Heart right ventricle (tissue), 16 donors: Measurements from ENCODE around the gene MICALL2. TPM values are rescaled to one million over a fixed set of nuclear protein-coding genes. Genes with fewer than 3 reads are reported as not detected.

Source experiments
- ATAC-seq, 8 donors: fragments of 200-7000 bp; cut with Tn5 transposase; one replicate each; pipeline ENCODE4 v1.9.1; 2020; ENCODE audit warnings: mild to moderate bottlenecking in 8 of 8, moderate library complexity in 8 of 8, moderate number of reproducible peaks in 1 of 8
- DNase-seq, 2 donors: peaks; one replicate each; pipeline ENCODE4 v3.0.0-alpha.2; 2020
- H3K27ac ChIP-seq, 10 donors: fragments of 200-600 bp; sonication (generic) in 2 of 10; one replicate each; pipeline versions ENCODE4 v1.5.0 to v1.8.0; 2020 to 2022; ENCODE audit warnings: mild to moderate bottlenecking in 3 of 10
- H3K27me3 ChIP-seq, 7 donors: fragments of 200-600 bp; one replicate each; pipeline ENCODE4 v1.8.0; 2021 to 2022; ENCODE audit warnings: mild to moderate bottlenecking in 2 of 7
- H3K36me3 ChIP-seq, 9 donors: fragments of 200-600 bp; sonication (generic) in 1 of 9; one replicate each; pipeline versions ENCODE4 v1.5.0 to v1.8.0; 2020 to 2022; ENCODE audit warnings: mild to moderate bottlenecking in 2 of 9
- H3K4me1 ChIP-seq, 9 donors: fragments of 200-600 bp; sonication (generic) in 1 of 9; one replicate each; pipeline versions ENCODE4 v1.5.0 to v1.8.0; 2020 to 2022; ENCODE audit warnings: mild to moderate bottlenecking in 4 of 9
- H3K4me3 ChIP-seq, 10 donors: fragments of 200-600 bp; sonication (generic) in 2 of 10; one replicate each; pipeline versions ENCODE4 v1.5.0 to v1.8.0; 2020 to 2022; ENCODE audit warnings: mild to moderate bottlenecking in 7 of 10, moderate library complexity in 2 of 10
- H3K9me3 ChIP-seq, 11 donors: fragments of 200-600 bp in 10 of 11; sonication (generic) in 2 of 11; one replicate each; pipeline versions ENCODE4 v1.5.0 to v1.8.0; 2013 to 2022; ENCODE audit warnings: mild to moderate bottlenecking in 2 of 11, control low read depth in 1 of 11, moderate library complexity in 1 of 11
- WGBS, 2 donors: extraction: QIAGEN DNeasy Blood & Tissue Kit; methylation state at CpG; one replicate each; pipeline ENCODE4 v1.1.7; 2013; ENCODE audit warnings: inconsistent platforms in 1 of 2; 5-methylcytosine and 5-hydroxymethylcytosine counted together
- intact Hi-C, 10 donors: fragments of 100-400 bp; cut with DNase I; formaldehyde crosslinking; loops; one replicate each; pipeline versions ENCODE4 v1.11.1 to v1.14.2; 2022
- polyA plus RNA-seq, 2 donors: library from polyadenylated mRNA; stranded (reverse); fragments of 200-250 nt; gene quantifications; one replicate each; pipeline ENCODE4 v1.2.3, GENCODE V29; 2013
- total RNA-seq, 10 donors: library from RNA; stranded (reverse); fragmentation: NEBNext Ultra II Directional in 3 of 10; extraction: Animal tissue kit (Norgen Biotek cat#: 25700) in 3 of 10; gene quantifications; one replicate each; pipeline versions ENCODE4 v1.2.1 to v1.2.4, GENCODE V29; 2021 to 2023
- TF ChIP-seq, protein P1 (sequence below), 9 donors: fragments of 200-600 bp; sonication (generic) in 2 of 9; IDR thresholded peaks; one replicate each; pipeline versions ENCODE4 v1.5.0 to v1.8.0; 2021 to 2022; ENCODE audit warnings: antibody characterized with exemption in 9 of 9, mild to moderate bottlenecking in 5 of 9, moderate library complexity in 1 of 9
- donor health status: Arrhythmogenic right ventricular cardiomyopathy.
- donor health status: ischemic (EF 13 %, LVEDD 7.1; RV severe dilation, severe dysfunction).
- donor health status: healthy with polysubstance abuse.
- donor health status: DM: no; HTN: yes; CAD: no.
- donor health status: DM: no; HTN: no; CAD: no.
- donor health status: ischemic (EF 25% LVEDD 6.9; RV normal size, moderate dysfunction).
- donor health status: ischemic (EF 25% LVEDD 5.7; RV mildly dilated, moderate dysfunction).
- donor health status: healthy.
- donor health status: DM: yes; HTN: yes; CAD: no.
- donor health status: Ischemic cardiomyopathy.
- donor health status: ischemic (EF 35%, LVEDD 5.7; RV mildly dilated, moderate dysfunction).
- donor health status: nonischemic (EF 11% LVEDD 7.7; RV severe dilation, severe dysfunction).
- donor health status: DM: yes; HTN: yes; CAD: no.
- donor health status: PGD.
- donor health status: ischemic (EF 29% LVEDD 5.4; RV normal size, mild dysfunction).
- donor health status: nonischemic (EF 23%, LVEDD 6.1; RV moderate dilation, normal function).

MICALL2 gene
- total and polyA plus RNA-seq, 12 donors = 4.6 to 38.3 (median 8.7) TPM

DNA sequence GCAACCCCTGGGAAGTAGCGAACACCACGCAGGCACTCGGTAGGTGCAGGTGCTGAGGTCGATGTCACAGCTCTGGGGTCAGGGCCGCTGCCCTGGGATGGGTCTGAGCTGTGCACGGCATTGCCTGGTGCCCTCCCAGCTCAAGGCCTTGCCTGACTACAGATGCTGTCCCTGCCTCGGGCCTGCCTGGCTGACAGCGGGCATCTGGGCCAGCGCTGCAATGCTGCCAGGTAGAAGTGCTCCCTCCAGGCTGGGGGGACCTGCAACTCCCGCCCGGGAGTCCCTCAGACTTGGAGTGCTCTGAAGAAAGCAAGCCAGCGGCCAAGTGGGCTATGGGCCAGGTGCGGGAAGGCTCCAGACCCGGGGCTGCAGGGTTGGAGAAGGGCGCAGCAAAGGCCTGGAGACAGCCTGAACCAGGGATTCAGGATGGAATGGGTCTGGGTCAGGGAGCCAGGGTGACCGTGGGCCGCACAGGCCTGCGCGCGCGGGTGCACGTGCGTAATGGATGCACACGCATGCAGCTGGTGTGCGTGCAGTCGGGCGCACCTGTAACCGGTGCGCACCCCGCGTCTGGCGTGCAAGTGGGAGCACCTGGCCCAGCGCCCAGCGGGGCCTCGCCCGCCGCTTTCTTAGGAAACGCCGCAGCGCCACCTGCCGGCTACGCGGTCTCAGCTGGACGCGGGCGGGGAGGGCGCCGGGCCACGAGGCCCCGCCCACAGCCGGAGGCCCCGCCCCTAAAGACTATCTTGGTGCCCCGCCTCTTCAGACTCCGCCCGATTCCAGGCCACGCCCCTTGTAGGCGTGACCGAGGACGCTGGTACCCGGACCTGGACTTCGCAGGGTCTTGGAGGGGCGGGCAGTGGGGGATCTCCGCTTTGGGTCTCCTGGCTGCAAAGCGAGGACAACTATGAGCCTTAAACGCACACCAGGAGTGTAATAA is 46.7 kb downstream of the MICALL2 start:
- intact Hi-C loops = loop anchor here in 4 of 10 donors (5.0 to 10.0 kb wide), 2 partner anchors 185 to 188 kb away; no protein-coding TSS in a partner anchor
- H3K27me3 ChIP-seq = peaks cover 9 to 71% (median 61%) of the 10 kb centered on the region in 7 donors
- H3K4me1 ChIP-seq = peaks cover 0 to 13% (median 7%) of the 10 kb centered on the region in 9 donors
- TF ChIP-seq, protein P1, sequence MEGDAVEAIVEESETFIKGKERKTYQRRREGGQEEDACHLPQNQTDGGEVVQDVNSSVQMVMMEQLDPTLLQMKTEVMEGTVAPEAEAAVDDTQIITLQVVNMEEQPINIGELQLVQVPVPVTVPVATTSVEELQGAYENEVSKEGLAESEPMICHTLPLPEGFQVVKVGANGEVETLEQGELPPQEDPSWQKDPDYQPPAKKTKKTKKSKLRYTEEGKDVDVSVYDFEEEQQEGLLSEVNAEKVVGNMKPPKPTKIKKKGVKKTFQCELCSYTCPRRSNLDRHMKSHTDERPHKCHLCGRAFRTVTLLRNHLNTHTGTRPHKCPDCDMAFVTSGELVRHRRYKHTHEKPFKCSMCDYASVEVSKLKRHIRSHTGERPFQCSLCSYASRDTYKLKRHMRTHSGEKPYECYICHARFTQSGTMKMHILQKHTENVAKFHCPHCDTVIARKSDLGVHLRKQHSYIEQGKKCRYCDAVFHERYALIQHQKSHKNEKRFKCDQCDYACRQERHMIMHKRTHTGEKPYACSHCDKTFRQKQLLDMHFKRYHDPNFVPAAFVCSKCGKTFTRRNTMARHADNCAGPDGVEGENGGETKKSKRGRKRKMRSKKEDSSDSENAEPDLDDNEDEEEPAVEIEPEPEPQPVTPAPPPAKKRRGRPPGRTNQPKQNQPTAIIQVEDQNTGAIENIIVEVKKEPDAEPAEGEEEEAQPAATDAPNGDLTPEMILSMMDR (IDR thresholded peaks at IDR 0.05) = peak; percentile 37 to 85 (median 79)
- ATAC-seq (peak; percentile 89 to 94 (median 92)), DNase-seq (peak; percentile 68 to 76)
- WGBS, 2 donors = 13 to 14% methylated on average over 65 of the region's 65 CpGs
- H3K36me3 ChIP-seq = no peaks in the 10 kb centered on the region
- peak overlapping the region in 1 of 10 donors; percentile 26 for H3K4me3 ChIP-seq
- no peak overlapping the region for H3K27ac ChIP-seq
- no peaks in the 10 kb centered on the region for H3K9me3 ChIP-seq

DNA sequence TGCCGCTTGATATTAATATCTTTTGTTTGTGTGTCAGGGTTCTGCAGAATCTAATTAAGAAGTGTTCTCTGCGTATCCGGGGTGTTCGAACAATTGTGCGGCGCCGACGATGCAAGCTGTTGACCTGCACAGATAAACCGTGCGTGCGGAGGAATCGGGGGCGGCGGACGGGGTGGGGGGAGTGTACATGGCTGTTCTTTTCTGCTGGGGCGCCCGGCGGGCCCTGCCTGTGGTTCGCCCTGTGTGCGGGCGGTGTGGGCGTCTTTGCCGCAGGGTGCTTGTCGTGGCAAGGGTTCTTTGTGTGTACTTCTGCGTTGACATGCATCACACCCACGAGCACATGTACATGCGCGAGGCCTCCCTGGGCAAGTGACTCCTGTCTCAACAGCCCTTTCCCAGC is 47.9 kb downstream of the MICALL2 start:
- DNase-seq = no peak
- Histone ChIP-seq H3K27me3 (peaks cover 9 to 83% (median 73%) of the 10 kb centered on the region in 7 donors), H3K9me3 (no peaks in the 10 kb centered on the region), H3K27ac (no peak overlapping the region), H3K36me3 (no peaks in the 10 kb centered on the region), H3K4me3 (no peak overlapping the region), H3K4me1 (peaks cover 0 to 9% (median 7%) of the 10 kb centered on the region in 9 donors)
- TF ChIP-seq, protein P1 (IDR thresholded peaks at IDR 0.05) = no peak
- 92% methylated on average over 28 of the region's 28 CpGs for WGBS, 2 donors
- ATAC-seq = no peak
- intact Hi-C loops = loop anchor here in 4 of 10 donors (5.0 to 10.0 kb wide), 2 partner anchors 184 to 187 kb away; no protein-coding TSS in a partner anchor

DNA sequence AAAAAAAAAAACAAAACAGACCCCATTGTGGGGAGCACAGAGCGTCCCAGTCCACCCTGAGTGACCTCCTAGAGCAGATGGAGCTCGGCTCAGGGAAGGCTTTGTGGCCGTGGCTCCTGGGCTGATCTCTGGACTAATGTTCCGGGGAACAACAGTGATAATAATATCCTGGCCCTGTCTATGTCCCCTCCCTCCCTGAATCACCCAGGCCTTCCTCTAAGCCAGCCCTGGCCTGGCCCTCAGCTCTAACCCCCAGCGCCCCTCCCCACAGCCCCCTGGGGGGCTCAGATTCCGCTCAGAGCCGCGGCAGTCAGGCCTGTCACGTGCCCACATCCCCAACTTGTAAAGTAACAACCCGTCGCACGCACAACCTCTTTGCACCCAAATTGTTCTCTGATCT is 48.3 kb downstream of the MICALL2 start:
- intact Hi-C loops = loop anchor here in 4 of 10 donors (5.0 to 10.0 kb wide), 2 partner anchors 184 to 186 kb away; no protein-coding TSS in a partner anchor
- DNase-seq (no peak), ATAC-seq (no peak)
- no peak overlapping the region for H3K4me3 ChIP-seq
- H3K27ac ChIP-seq = no peak overlapping the region
- TF ChIP-seq, protein P1 (IDR thresholded peaks at IDR 0.05) = no peak
- H3K9me3 ChIP-seq = no peaks in the 10 kb centered on the region
- H3K36me3 ChIP-seq = no peaks in the 10 kb centered on the region
- peaks cover 9 to 87% (median 77%) of the 10 kb centered on the region in 7 donors for H3K27me3 ChIP-seq
- 43 to 52% methylated on average over 12 of the region's 12 CpGs for WGBS, 2 donors
- peaks cover 0 to 9% (median 7%) of the 10 kb centered on the region in 9 donors for H3K4me1 ChIP-seq

DNA sequence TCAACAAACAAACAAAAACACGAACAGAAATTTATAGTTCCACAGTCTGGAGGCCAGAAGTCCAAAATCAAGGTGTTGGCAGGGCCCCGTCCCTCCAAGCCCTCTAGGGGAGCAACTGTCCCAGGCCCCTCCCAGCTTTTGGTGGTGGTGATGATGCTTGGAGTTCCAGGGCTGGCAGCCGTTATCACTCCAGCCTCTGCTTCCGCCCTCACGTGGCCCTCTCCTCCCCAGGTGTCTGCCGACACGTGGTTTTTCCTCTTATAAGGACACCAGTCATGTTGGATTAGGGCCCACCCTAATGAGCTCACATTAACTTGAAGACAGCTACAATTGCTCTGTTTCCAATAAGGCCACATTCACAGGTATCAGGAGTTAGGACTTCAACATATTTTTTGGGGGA is 49.7 kb downstream of the MICALL2 start:
- intact Hi-C loops = loop anchor here in 1 of 10 donors (10.0 kb wide), 1 partner anchor 185 kb away; no protein-coding TSS in a partner anchor
- Histone ChIP-seq H3K27ac (no peak overlapping the region), H3K4me1 (peaks cover 0 to 9% (median 7%) of the 10 kb centered on the region in 9 donors), H3K36me3 (no peaks in the 10 kb centered on the region), H3K4me3 (no peak overlapping the region), H3K9me3 (no peaks in the 10 kb centered on the region), H3K27me3 (peaks cover 9 to 95% (median 88%) of the 10 kb centered on the region in 7 donors)
- TF ChIP-seq, protein P1 (IDR thresholded peaks at IDR 0.05) = no peak
- DNase-seq = no peak
- no peak for ATAC-seq
- 50 to 55% methylated on average over 7 of the region's 7 CpGs for WGBS, 2 donors
